Inflammatory macrophage treated with lipopolysaccharide for 4 hours (primary cell): ENCODE measurements around the gene CCDC88A.
"Not testable (repeated sequence)": the region's sequence is repeated elsewhere in the genome, so short reads cannot be mapped to it uniquely, and the experiment has no call there.

ENCODE experiments used
- DNase-seq: peaks from one replicate; pipeline ENCODE4 v3.0.0-alpha.2; 2020

Gene CCDC88A

GRCh38 chr2:55385516-55385915 is 34.1 kb downstream of the CCDC88A start:
- DNase-seq: not testable (repeated sequence)

GRCh38 chr2:55384786-55385185 is 34.9 kb downstream of the CCDC88A start:
- DNase-seq: no peak

GRCh38 chr2:55371376-55371775 is 48.3 kb downstream of the CCDC88A start:
- peak; percentile 40 for DNase-seq

GRCh38 chr2:55370208-55370607 is 49.4 kb downstream of the CCDC88A start:
- DNase-seq: no peak

GRCh38 chr2:55365303-55365702 is 54.4 kb downstream of the CCDC88A start:
- peak; percentile 68 for DNase-seq

GRCh38 chr2:55364189-55365055 is 55.2 kb downstream of the CCDC88A start:
- DNase-seq: peak; percentile 81

GRCh38 chr2:55363636-55364035 is 56.0 kb downstream of the CCDC88A start:
- no peak for DNase-seq

- DNase-seq: peak; percentile 30
Observed at GRCh38 chr2:55361465-55362189, 58.0 kb downstream of the CCDC88A start.

- no peak for DNase-seq
Observed at GRCh38 chr2:55358451-55358850, 61.2 kb downstream of the CCDC88A start.

- peak; percentile 86 for DNase-seq
Observed at GRCh38 chr2:55357927-55358326, 61.7 kb downstream of the CCDC88A start.

GRCh38 chr2:55357164-55357563 is 62.5 kb downstream of the CCDC88A start:
- DNase-seq: no peak

GRCh38 chr2:55356136-55356535 is 63.5 kb downstream of the CCDC88A start:
- DNase-seq: not testable (repeated sequence)

GRCh38 chr2:55355451-55355850 is 64.2 kb downstream of the CCDC88A start:
- DNase-seq: no peak

GRCh38 chr2:55351672-55352071 is 68.0 kb downstream of the CCDC88A start:
- no peak for DNase-seq

GRCh38 chr2:55345064-55345463 is 74.6 kb downstream of the CCDC88A start:
- no peak for DNase-seq

GRCh38 chr2:55338268-55338667 is 81.4 kb downstream of the CCDC88A start:
- no peak for DNase-seq

- no peak for DNase-seq
Observed at GRCh38 chr2:55334728-55335127, 84.9 kb downstream of the CCDC88A start.

GRCh38 chr2:55330541-55331297 is 88.9 kb downstream of the CCDC88A start:
- DNase-seq: no peak

GRCh38 chr2:55327470-55328230 is 92.0 kb downstream of the CCDC88A start:
- DNase-seq: no peak

- no peak for DNase-seq
Observed at GRCh38 chr2:55314985-55315384, 104.7 kb downstream of the CCDC88A start.

GRCh38 chr2:55311444-55311870 is 108.2 kb downstream of the CCDC88A start:
- peak; percentile 96 for DNase-seq

- no peak for DNase-seq
Observed at GRCh38 chr2:55309446-55309845, 110.2 kb downstream of the CCDC88A start.

GRCh38 chr2:55302241-55302640 is 117.4 kb downstream of the CCDC88A start:
- no peak for DNase-seq
